Midbrain (tissue), 1 donor: Measurements from ENCODE around the gene CFAP69.
"Not testable (repeated sequence)": the region's sequence is repeated elsewhere in the genome, so short reads cannot be mapped to it uniquely, and the experiment has no call there.

ENCODE experiments used
- DNase-seq: peaks from one replicate; lab custom pipeline; 2025; lab: John Stamatoyannopoulos, UW

CFAP69 gene

GRCh38 chr7:90233569-90233968 is 11.4 kb upstream of the CFAP69 start:
- DNase-seq, result no peak

DNA sequence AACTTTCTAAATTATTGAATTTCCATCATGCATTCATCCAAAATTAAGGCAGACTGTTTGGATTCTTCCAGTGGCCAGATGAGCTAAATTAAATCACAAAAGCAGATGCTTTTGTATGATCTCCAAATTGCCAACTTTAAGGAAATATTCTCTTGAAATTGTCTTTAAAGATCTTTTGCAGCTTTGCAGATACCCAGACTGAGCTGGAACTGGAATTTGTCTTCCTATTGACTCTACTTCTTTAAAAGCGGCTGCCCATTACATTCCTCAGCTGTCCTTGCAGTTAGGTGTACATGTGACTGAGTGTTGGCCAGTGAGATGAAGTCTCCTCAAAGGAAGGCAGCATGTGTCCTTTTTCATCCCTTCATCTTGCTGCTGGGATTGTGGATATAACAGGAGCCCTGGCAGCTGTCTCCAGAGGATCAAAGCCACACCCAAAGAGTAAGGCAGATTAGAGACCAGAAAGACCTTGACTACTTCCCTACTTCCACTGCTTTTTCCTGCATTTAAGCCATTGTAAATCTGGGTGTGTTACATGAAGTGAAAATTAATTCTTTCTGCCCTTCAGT is 8.2 kb upstream of the CFAP69 start:
- no peak for DNase-seq

DNA sequence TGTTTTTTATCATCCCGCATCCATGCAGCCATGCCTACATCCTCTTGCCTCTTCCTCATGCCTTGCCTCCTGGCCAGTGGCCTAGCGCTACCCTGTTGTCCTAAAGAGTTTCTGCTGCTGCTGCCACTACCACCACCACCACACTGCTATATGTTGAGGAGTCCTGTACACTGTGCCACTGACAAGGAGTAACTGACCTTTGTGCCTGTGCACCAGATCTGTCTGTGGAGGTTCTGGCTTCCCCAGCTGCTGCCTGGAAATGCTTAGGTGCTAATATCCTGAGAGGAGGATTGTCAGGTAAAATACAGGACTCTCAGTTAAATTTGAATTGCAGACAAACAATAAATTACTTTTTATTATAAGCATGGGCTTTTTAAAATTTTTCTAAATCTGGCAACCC is 7.0 kb upstream of the CFAP69 start:
- DNase-seq, result no peak

DNA sequence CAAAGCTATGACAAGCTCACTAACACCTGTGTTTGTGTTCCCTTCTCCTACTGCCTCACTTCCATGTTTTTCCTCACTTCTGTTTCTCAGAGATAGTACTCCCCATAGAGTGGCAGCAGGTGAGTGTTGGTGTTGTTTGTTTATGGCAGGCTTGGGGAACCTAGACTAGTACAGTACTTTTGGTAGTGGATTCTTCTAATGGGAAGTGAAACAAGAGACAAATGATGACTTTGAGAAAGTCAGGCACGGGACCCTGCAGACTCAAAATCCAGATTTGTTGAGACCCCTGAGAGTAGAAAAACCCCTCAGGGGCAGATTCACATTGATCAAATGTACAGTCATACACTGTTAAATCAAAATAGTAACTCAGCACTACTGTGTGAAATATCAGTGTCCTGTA is 6.4 kb upstream of the CFAP69 start:
- DNase-seq, result no peak

DNA sequence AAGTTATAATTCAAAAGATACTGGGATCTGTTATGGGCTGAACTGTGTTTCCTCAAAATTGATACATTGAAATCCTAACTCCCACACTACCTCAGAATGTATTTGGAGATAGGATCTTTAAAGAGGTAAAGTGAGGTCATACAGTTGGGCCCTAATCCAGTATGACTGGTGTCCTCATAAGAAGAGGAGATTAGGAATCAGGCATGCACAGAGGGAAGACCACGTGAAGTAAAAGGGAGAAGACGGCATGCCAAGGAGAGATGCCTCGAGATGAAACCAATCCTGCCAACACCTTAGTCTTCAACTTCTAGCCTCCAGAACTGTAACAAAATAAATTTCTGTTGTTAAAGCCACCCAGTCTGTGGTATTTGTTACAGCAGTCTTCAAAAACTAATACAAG is 5.9 kb upstream of the CFAP69 start:
- DNase-seq, result no peak

DNA sequence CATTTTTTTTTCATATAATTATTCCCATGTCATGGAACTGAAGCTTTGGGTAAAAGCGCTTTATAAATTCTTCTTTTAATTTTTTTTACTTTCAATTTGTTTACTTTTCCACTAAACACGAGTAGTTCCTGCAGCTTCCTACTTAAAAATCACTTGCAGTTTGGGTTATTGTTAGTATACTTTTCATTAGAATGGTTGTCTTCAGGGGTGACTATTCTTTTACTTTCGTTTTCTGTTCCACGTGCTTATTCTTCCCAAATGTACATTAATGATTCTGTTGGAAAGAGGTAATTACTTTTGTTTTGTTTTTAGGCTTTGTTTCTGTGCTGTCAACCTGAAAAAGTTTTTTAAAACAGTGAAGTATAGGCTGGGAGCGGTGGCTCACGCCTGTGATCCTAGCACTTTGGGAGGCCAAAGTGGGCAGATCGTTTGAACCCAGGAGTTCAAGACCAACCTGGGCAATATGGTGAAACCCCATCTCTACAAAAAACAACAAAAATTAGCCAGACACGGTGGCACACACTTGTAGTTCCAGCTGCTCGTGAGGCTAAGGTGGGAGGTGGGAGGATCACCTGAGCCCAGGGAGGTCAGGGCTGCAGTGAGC is 5.2 kb upstream of the CFAP69 start:
- no peak for DNase-seq

DNA sequence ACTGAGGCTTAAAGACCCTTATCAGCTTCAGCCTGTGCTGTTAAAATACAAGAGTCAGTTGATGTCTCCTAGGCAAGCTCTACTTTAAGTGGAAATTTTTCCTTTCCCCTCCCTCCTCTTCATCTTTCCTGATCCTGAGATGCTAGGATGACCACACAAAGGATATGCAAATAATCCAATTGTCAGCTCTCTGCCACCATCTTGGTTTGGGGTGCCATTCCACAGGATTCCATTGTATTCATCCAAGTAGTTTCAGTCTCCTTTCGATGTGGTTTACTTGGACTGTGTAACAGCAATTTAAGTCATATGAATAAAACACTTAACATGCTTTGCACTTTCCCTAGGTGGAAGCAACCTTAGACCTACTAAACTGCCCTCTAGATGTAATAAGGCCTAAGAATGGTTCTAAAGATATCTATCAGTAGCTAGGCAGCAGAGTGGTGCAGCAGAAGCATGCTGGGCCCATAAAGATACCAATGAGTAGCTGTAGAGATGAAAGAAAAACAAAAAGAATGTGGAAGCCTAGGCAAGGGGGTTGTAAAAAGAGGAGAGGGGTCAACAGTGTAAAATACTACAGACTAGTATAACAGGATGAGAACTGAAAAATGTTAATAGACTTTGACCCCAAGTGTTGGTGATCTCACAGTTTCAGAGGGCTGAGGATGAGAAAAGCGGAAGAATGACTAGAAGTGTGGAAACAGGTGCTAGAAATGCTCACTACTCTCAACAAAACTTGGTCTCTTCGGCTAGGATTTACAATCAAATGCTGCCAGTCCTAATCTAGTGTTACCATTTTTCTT is 2.4 kb upstream of the CFAP69 start:
- no peak for DNase-seq

DNA sequence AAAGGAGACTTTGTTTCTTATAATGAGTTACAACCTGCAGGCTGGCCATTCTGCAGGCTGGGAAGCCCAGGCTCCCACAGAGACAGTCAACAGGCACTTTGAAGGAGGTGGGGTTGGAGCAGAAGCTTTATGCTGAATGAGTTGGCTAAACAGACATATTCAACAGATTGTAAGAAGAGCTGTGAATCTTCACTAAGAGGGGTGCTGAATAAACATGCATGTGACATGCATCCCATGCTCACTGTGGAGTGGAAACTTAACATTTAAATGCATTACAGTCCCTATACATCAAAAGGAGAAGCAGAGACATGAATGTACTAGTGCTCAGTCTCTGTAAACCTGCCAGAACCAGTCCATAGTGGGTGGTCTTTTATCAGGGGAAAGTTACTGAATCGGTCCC is 1.4 kb upstream of the CFAP69 start:
- no peak for DNase-seq

- DNase-seq, result no peak
Measured at GRCh38 chr7:90244565-90244908, 437 bp upstream of the CFAP69 start.

GRCh38 chr7:90246171-90246570 is 1.2 kb downstream of the CFAP69 start:
- no peak for DNase-seq

- DNase-seq, result no peak
Measured at GRCh38 chr7:90248706-90249105, 3.7 kb downstream of the CFAP69 start.

GRCh38 chr7:90250601-90251303 is 5.8 kb downstream of the CFAP69 start:
- no peak for DNase-seq

DNA sequence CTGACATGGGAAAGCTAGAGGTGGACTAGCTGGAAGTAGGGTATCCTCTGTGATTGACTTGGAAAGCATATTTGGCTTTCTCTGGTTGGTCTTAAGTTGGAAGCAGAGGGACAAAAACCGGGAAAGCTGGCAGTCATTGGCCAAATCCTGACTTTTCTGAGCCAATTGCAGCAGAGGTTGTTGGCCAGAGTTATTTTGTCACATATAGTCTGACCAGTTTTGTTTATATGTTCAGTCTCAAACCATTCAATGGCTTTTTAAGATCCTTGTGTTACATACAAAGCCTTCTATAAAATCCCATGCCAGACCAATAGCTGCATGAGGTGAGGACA is 6.3 kb downstream of the CFAP69 start:
- no peak for DNase-seq

GRCh38 chr7:90256011-90256410 is 11.0 kb downstream of the CFAP69 start:
- not testable (repeated sequence) for DNase-seq

GRCh38 chr7:90256778-90257177 is 11.8 kb downstream of the CFAP69 start:
- no peak for DNase-seq

- no peak for DNase-seq
Measured at GRCh38 chr7:90261441-90261840, 16.5 kb downstream of the CFAP69 start.

DNA sequence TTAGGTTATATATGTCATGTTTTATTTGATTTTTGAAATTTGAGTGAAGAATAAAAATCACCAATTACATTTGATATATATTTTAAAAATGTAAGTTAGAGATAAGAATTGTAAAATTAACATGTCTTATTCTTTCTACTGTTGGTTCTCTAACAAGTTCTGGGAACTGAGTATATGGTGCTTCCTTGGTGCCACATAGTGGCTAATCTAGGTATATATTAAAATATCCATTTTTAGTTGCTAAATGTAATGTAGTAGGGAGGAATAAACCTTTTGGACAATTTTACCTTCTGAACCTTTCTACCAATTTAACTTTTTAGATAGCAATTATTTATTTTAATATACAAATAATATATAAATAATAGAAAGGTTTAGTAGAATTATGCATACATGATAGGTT is 17.5 kb downstream of the CFAP69 start:
- no peak for DNase-seq

- DNase-seq, result no peak
Measured at GRCh38 chr7:90266808-90267207, 21.8 kb downstream of the CFAP69 start.

GRCh38 chr7:90267263-90267858 is 22.4 kb downstream of the CFAP69 start:
- DNase-seq, result no peak

GRCh38 chr7:90269163-90269562 is 24.2 kb downstream of the CFAP69 start:
- no peak for DNase-seq

GRCh38 chr7:90270431-90271178 is 25.6 kb downstream of the CFAP69 start:
- DNase-seq, result no peak

- no peak for DNase-seq
Measured at GRCh38 chr7:90271753-90272152, 26.8 kb downstream of the CFAP69 start.
